Ishikawa (cell line): ENCODE data around the gene CGRRF1.

Source experiments
- CEBPB ChIP-seq: IDR thresholded peaks from 2 replicates; pipeline ENCODE4 v1.6.1; 2012
- CREB1 ChIP-seq: IDR thresholded peaks from 2 replicates; pipeline ENCODE4 v1.6.1; 2012; ENCODE audit warnings: low read depth
- EGR1 ChIP-seq: IDR thresholded peaks from 2 replicates; pipeline ENCODE4 v1.6.1; 2012
- EP300 ChIP-seq: IDR thresholded peaks from 2 replicates; pipeline ENCODE4 v1.6.1; 2012; ENCODE audit warnings: borderline replicate concordance
- FOXM1 ChIP-seq: IDR thresholded peaks from 2 replicates; pipeline ENCODE4 v1.6.1; 2012; ENCODE audit warnings: low read depth, borderline replicate concordance
- NFIC ChIP-seq: IDR thresholded peaks from 2 replicates; pipeline ENCODE4 v1.6.1; 2012
- RAD21 ChIP-seq: IDR thresholded peaks from 2 replicates; pipeline ENCODE4 v1.6.1; 2012; ENCODE audit warnings: low read depth
- TAF1 ChIP-seq: IDR thresholded peaks from 2 replicates; pipeline ENCODE4 v1.6.1; 2012; ENCODE audit warnings: low read depth, mild to moderate bottlenecking
- TCF12 ChIP-seq: IDR thresholded peaks from 2 replicates; pipeline ENCODE4 v1.6.1; 2012; ENCODE audit warnings: low read depth
- TEAD4 ChIP-seq: IDR thresholded peaks from 2 replicates; pipeline ENCODE4 v1.6.1; 2012
- YY1 ChIP-seq: IDR thresholded peaks from 2 replicates; pipeline ENCODE4 v1.6.1; 2012; ENCODE audit warnings: low read depth
- ZBTB7A ChIP-seq: IDR thresholded peaks from 2 replicates; pipeline ENCODE4 v1.6.1; 2012; ENCODE audit warnings: low read depth
- TF ChIP-seq, protein P1 (sequence below): IDR thresholded peaks from 2 replicates; pipeline ENCODE4 v1.6.1; 2012; ENCODE audit warnings: low read depth, mild to moderate bottlenecking
- TF ChIP-seq, protein P2 (sequence below): IDR thresholded peaks from 2 replicates; pipeline ENCODE4 v1.6.1; 2012
- TF ChIP-seq, protein P3 (sequence below): IDR thresholded peaks from 2 replicates; pipeline ENCODE4 v1.6.1; 2012

Gene CGRRF1

DNA sequence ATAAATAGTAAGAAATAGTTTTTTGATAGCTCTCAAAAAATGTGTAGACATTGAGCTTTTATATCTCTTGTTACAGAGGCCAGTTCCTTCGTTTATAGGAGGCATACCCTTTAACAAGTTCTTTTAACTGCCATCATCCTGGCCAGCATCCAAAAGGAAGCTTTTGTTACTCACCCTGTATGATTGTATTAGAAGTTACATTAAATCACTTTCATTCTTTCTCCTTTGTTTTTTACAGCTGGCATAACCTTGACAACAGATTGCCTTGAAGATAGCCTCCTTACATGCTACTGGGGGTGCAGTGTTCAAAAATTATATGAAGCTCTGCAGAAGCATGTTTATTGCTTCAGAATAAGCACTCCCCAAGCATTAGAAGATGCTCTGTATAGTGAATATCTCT lies 20.1 kb downstream of the CGRRF1 start:
- no peak for TF ChIP-seq ZBTB7A
- no peak for TF ChIP-seq TEAD4
- TF ChIP-seq NFIC, result no peak
- TF ChIP-seq, protein P1, sequence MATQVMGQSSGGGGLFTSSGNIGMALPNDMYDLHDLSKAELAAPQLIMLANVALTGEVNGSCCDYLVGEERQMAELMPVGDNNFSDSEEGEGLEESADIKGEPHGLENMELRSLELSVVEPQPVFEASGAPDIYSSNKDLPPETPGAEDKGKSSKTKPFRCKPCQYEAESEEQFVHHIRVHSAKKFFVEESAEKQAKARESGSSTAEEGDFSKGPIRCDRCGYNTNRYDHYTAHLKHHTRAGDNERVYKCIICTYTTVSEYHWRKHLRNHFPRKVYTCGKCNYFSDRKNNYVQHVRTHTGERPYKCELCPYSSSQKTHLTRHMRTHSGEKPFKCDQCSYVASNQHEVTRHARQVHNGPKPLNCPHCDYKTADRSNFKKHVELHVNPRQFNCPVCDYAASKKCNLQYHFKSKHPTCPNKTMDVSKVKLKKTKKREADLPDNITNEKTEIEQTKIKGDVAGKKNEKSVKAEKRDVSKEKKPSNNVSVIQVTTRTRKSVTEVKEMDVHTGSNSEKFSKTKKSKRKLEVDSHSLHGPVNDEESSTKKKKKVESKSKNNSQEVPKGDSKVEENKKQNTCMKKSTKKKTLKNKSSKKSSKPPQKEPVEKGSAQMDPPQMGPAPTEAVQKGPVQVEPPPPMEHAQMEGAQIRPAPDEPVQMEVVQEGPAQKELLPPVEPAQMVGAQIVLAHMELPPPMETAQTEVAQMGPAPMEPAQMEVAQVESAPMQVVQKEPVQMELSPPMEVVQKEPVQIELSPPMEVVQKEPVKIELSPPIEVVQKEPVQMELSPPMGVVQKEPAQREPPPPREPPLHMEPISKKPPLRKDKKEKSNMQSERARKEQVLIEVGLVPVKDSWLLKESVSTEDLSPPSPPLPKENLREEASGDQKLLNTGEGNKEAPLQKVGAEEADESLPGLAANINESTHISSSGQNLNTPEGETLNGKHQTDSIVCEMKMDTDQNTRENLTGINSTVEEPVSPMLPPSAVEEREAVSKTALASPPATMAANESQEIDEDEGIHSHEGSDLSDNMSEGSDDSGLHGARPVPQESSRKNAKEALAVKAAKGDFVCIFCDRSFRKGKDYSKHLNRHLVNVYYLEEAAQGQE, result no peak
- TF ChIP-seq, protein P2, sequence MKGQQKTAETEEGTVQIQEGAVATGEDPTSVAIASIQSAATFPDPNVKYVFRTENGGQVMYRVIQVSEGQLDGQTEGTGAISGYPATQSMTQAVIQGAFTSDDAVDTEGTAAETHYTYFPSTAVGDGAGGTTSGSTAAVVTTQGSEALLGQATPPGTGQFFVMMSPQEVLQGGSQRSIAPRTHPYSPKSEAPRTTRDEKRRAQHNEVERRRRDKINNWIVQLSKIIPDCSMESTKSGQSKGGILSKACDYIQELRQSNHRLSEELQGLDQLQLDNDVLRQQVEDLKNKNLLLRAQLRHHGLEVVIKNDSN, result no peak
- no peak for TF ChIP-seq CREB1
- TF ChIP-seq, protein P3, sequence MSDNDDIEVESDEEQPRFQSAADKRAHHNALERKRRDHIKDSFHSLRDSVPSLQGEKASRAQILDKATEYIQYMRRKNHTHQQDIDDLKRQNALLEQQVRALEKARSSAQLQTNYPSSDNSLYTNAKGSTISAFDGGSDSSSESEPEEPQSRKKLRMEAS, result no peak
- TF ChIP-seq YY1, result no peak
- TF ChIP-seq RAD21, result no peak
- TF ChIP-seq TCF12, result no peak
- no peak for TF ChIP-seq FOXM1
- TF ChIP-seq EP300, result no peak
- TF ChIP-seq TAF1, result no peak
- no peak for TF ChIP-seq EGR1

DNA sequence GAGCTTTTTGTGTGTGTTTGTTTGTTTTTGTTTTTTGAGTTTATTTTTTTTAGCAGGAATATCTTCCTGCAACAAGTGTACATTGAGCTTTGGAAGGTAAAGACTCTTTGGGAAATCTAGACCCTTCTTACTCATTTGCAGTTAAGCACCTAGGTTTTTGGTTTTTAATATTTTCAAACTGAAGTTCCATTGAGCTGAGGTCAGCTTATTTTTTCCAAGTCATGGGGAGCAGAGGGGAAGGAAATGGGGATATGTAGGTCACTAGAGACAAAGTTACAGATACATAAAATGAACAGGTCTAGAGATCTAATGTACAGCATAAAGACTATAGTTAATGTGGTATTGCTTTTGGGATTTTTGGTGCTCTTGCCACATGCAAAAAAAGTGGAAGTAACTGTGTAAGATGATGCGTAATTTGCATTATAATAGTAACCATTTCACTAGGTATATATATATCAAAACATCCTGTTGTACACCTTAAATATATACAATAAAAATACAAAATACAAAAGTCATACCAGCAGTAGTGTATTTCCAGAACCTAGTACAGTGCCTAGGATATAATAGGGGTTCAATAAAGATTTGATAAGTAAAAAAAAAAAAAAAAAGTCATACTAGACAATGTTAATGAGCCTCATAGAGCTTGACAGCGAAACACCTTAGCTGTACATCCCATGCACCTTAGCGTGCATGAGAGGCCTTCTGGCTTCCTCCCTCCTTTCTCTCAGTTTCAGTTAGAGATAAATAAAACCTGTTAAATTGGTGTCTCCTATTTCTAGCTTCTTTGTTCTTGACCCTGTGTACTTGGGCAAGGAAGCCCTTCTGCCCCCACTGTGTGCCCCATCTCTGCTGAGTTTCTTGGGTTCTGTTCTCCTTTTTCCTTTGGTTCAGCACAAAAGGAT lies 22.7 kb downstream of the CGRRF1 start:
- TF ChIP-seq TAF1 (no peak), RAD21 (no peak), EP300 (no peak), CREB1 (no peak), ZBTB7A (no peak), NFIC (no peak), TEAD4 (no peak)
- TF ChIP-seq, protein P1, result no peak

DNA sequence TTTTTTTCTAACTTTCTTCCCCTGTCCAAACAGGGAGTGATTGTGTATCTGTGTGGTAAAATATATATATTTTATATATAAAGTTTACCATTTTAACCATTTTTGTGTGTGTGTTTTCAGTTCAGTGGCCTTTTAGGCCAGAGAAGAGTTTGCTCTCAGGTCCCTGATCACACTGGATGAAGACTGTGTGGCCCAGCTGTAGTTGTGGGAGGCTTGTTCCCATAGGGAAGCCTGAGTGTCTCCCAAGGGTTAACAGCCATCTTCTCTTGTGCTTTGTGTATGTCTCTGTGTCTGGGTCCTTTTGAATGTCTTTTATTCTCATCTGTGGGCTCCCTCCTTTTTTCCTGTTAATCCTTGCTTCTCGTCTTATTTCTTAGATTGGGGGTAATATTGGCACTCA lies 23.4 kb downstream of the CGRRF1 start:
- TF ChIP-seq FOXM1, result no peak
- no peak for TF ChIP-seq EGR1
- no peak for TF ChIP-seq EP300
- TF ChIP-seq TCF12, result no peak
- TF ChIP-seq CEBPB, result no peak
- TF ChIP-seq, protein P2, result no peak
- no peak for TF ChIP-seq YY1
- no peak for TF ChIP-seq ZBTB7A
- no peak for TF ChIP-seq TEAD4
- TF ChIP-seq, protein P1, result no peak
- no peak for TF ChIP-seq NFIC
- TF ChIP-seq CREB1, result no peak
- no peak for TF ChIP-seq RAD21
- no peak for TF ChIP-seq TAF1
- TF ChIP-seq, protein P3, result no peak

DNA sequence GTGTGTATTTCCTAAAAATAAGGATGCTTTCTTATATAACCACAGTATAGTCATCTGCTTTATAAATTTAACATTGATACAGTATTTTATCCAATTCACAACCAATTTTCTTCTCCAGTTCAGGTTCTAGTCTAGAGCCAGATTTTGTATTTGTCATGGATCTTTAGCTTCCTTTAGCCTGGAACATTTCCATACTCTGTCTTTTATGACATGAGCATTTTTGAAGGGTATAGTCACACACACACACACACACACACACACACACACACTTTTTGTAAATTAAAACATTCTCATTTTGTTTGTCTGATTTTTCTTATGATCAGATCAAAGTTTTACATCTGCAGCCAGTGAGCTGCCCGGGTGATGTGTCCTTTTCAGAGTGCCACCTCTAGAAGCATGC lies 25.4 kb downstream of the CGRRF1 start:
- TF ChIP-seq TAF1 (no peak), EGR1 (no peak), NFIC (no peak), YY1 (no peak), TCF12 (no peak)
- TF ChIP-seq, protein P3, result no peak
